Large intestine (tissue), 1 donor: ENCODE measurements around the gene PIGR. TPM values are rescaled to one million over a fixed set of nuclear protein-coding genes. Genes with fewer than 3 reads are reported as not detected.

ENCODE experiments used
- polyA plus RNA-seq: library from polyadenylated mRNA; unstranded; fragments of 120-200 nt; gene quantifications from one replicate; pipeline ENCODE4 v1.2.1, GENCODE V29; 2013

The PIGR gene
- polyA plus RNA-seq, 1 donor = 23.7 TPM

Other genes with a start within 250 kb of the PIGR start
- not detected for gene IL19, start 175.7 kb downstream of the PIGR start, polyA plus RNA-seq
- gene IL10, start 174.0 kb downstream of the PIGR start, polyA plus RNA-seq = 0.91 TPM
- gene IL20, start 80.8 kb downstream of the PIGR start, polyA plus RNA-seq = 0.06 TPM
- 0.48 TPM for gene IL24, start 49.0 kb downstream of the PIGR start, polyA plus RNA-seq
- gene FCMR, start 24.5 kb downstream of the PIGR start, polyA plus RNA-seq = 4.4 TPM
- 5.3 TPM for gene FCAMR, start 24.0 kb upstream of the PIGR start, polyA plus RNA-seq
- gene C1orf116, start 86.3 kb upstream of the PIGR start, polyA plus RNA-seq = 45.7 TPM
- gene YOD1, start 104.7 kb upstream of the PIGR start, polyA plus RNA-seq = 10.1 TPM
- gene PFKFB2, start 106.8 kb upstream of the PIGR start, polyA plus RNA-seq = 37.2 TPM
- 0.48 TPM for gene C4BPB, start 142.4 kb upstream of the PIGR start, polyA plus RNA-seq
- gene C4BPA, start 157.8 kb upstream of the PIGR start, polyA plus RNA-seq = 0.04 TPM